Measurements from ENCODE around the gene SOX9. TPM values are rescaled to one million over a fixed set of nuclear protein-coding genes. Genes with fewer than 3 reads are reported as not detected.

The SOX9 gene
- total and polyA plus RNA-seq, 2 of the 8 experiments (the other 6 are each of a cell fraction or from before 2014, with no cell fraction given), result 1.9 to 4.9 TPM

GRCh38 chr17:72144101-72144500 lies 23.3 kb downstream of the SOX9 start:
- H4K91ac ChIP-seq (replicated peaks; ENCODE audit: insufficient read length, low read length), result no peak overlapping the region
- H3K56ac ChIP-seq (replicated peaks; ENCODE audit: insufficient read length, low read depth, low read length), result no peak overlapping the region
- FAIRE-seq, result no peak

More at GRCh38 chr17:72144101-72144500, 23.3 kb downstream of the SOX9 start:
- 28% methylated on average over 2 of the region's 2 CpGs; no CpG with 5 or more reads in 1 of the 2 experiments for WGBS, 2 experiments (ENCODE audit: extremely low coverage in 1 of 2, insufficient coverage in 1 of 2, insufficient read length in 1 of 2, insufficient replicate concordance in 2 of 2, low coverage in 1 of 2, low lambda C conversion rate in 2 of 2, missing lambda C conversion rate in 1 of 2)
- no peak for DNase-seq (ENCODE audit: low read depth in 1 of 2, low spot score in 2 of 2)
- H2BK12ac ChIP-seq (ENCODE audit: low read depth, low read length), result no peak overlapping the region
- no peak overlapping the region for H2BK120ac ChIP-seq (replicated peaks; ENCODE audit: low read depth, low read length)
- no peak overlapping the region for H3K4ac ChIP-seq (replicated peaks; ENCODE audit: insufficient read length, low read depth, low read length)
- ChIA-PET POLR2A (ENCODE audit: partially characterized antibody) (interaction anchor here (0.9 kb wide), 1 partner anchor 16 kb away, joined by 3 read pairs; no protein-coding TSS in a partner anchor), CTCF (ENCODE audit: partially characterized antibody) (interaction anchor here (1.3 to 2.5 kb wide), 5 partner anchors 8 to 38 kb away, joined by 3 to 9 read pairs (median 4); partner anchors contain the start of gene SOX9)
- H2BK15ac ChIP-seq (ENCODE audit: low read length), result no peak overlapping the region
- H3K27me3 ChIP-seq (replicated peaks in 1 of 4; ENCODE audit: control insufficient read depth in 3 of 4, extremely low read depth in 1 of 4, insufficient read depth in 3 of 4, low read length in 3 of 4), result no peaks in the 10 kb centered on the region
- H3K4me2 ChIP-seq (ENCODE audit: insufficient read depth in 1 of 2, low read depth in 2 of 2, low read length in 2 of 2), result no peak overlapping the region
- H3K4me3 ChIP-seq (ENCODE audit: extremely low read depth in 1 of 4, insufficient read depth in 2 of 4, low read depth in 3 of 4, low read length in 4 of 4), result no peak overlapping the region
- no peak overlapping the region for H2AK5ac ChIP-seq (ENCODE audit: low read depth, low read length)
- no peak overlapping the region for H3K23ac ChIP-seq (ENCODE audit: insufficient read length)
- no peak overlapping the region for H2AFZ ChIP-seq (ENCODE audit: low read length)
- no peak overlapping the region for H3K27ac ChIP-seq (ENCODE audit: low read depth, low read length)
- H3K9me3 ChIP-seq (ENCODE audit: insufficient read depth in 2 of 2, low read depth in 1 of 2, low read length in 1 of 2), result no peaks in the 10 kb centered on the region
- no peaks in the 10 kb centered on the region for H3K23me2 ChIP-seq (ENCODE audit: low read depth, low read length)
- no peak overlapping the region for H4K8ac ChIP-seq (ENCODE audit: extremely low read depth, insufficient read depth, low read length)
- H3K14ac ChIP-seq (ENCODE audit: insufficient read length), result no peak overlapping the region
- no peak overlapping the region for H3K18ac ChIP-seq (ENCODE audit: extremely low read depth, low read length)
- no peaks in the 10 kb centered on the region for H3K79me1 ChIP-seq (ENCODE audit: low read depth, low read length)
- no peaks in the 10 kb centered on the region for H4K20me1 ChIP-seq (replicated peaks in 1 of 2; ENCODE audit: control insufficient read depth in 1 of 2, insufficient read depth in 2 of 2, low read length in 2 of 2)
- no peaks in the 10 kb centered on the region for H3K36me3 ChIP-seq (ENCODE audit: control insufficient read depth in 2 of 4, insufficient read depth in 4 of 4, low read length in 3 of 4)
- peaks cover 0 to 3% (median under 1%) of the 10 kb centered on the region in 4 experiments; a peak in 2 of 7 replicates for H3K4me1 ChIP-seq (replicated peaks in 1 of 4; ENCODE audit: control insufficient read depth in 3 of 4, insufficient read depth in 4 of 4, low read length in 3 of 4)
- H4K5ac ChIP-seq (ENCODE audit: insufficient read length, low read depth, low read length), result no peak overlapping the region
- H2BK5ac ChIP-seq (ENCODE audit: low read depth, low read length), result no peak overlapping the region
- H3K79me2 ChIP-seq (ENCODE audit: control insufficient read depth in 1 of 2, insufficient read depth in 2 of 2, low read length in 2 of 2), result no peaks in the 10 kb centered on the region
- H3K9ac ChIP-seq (replicated peaks in 1 of 4; ENCODE audit: extremely low read depth in 1 of 4, low read depth in 3 of 4, low read length in 3 of 4), result no peak overlapping the region
- TF ChIP-seq GTF2F1 (IDR thresholded peaks at IDR 0.05; ENCODE audit: borderline replicate concordance, low read depth, low read length), result no peak
- TF ChIP-seq, protein P1, sequence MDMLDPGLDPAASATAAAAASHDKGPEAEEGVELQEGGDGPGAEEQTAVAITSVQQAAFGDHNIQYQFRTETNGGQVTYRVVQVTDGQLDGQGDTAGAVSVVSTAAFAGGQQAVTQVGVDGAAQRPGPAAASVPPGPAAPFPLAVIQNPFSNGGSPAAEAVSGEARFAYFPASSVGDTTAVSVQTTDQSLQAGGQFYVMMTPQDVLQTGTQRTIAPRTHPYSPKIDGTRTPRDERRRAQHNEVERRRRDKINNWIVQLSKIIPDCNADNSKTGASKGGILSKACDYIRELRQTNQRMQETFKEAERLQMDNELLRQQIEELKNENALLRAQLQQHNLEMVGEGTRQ (IDR thresholded peaks at IDR 0.05; ENCODE audit: low read length), result no peak
- TF ChIP-seq E2F6 (IDR thresholded peaks at IDR 0.05), result no peak
- TF ChIP-seq SIN3A (conservative IDR thresholded peaks at IDR 0.05 in 1 of 2, IDR thresholded peaks at IDR 0.05 in 1 of 2; ENCODE audit: low read depth in 1 of 2, low read length in 2 of 2), result no peak
- TF ChIP-seq BACH1 (IDR thresholded peaks at IDR 0.05; ENCODE audit: low read length), result no peak
- TF ChIP-seq RNF2 (IDR thresholded peaks at IDR 0.05; ENCODE audit: borderline replicate concordance, low read depth, low read length, missing control alignments, poor library complexity, severe bottlenecking), result no peak
- no peak for TF ChIP-seq SP1 (IDR thresholded peaks at IDR 0.05; ENCODE audit: low read depth, low read length)
- H2BK20ac ChIP-seq (ENCODE audit: low read length), result no peak overlapping the region
